HL-60 (cell line): ENCODE data around the gene ANO10.

Source experiments
- DNase-seq, 2 experiments: peaks; one replicate each; pipeline ENCODE4 v3.0.0-alpha.2; 2010 to 2020; ENCODE audit warnings: low read depth in 1 of 2, low spot score in 1 of 2
- H3K27ac ChIP-seq: fragments of 250-450 bp; sonication (Bioruptor Pico); replicated peaks from 2 replicates; pipeline ENCODE4 v1.5.1; 2020; ENCODE audit warnings: mild to moderate bottlenecking, moderate library complexity
- H3K27me3 ChIP-seq: fragments of 250-450 bp; sonication (Bioruptor Pico); 2 replicates; pipeline ENCODE4 v1.5.1; 2021; ENCODE audit warnings: mild to moderate bottlenecking, moderate library complexity; ENCODE audit not compliant: insufficient read depth, poor library complexity, severe bottlenecking
- H3K4me3 ChIP-seq: replicated peaks from 2 replicates; pipeline ENCODE4 v1.5.1; 2011; ENCODE audit warnings: mild to moderate bottlenecking, control low read depth, low read length; ENCODE audit not compliant: insufficient read depth
- GABPA ChIP-seq: IDR thresholded peaks from 2 replicates; pipeline ENCODE4 v1.6.1; 2012; ENCODE audit warnings: low read depth
- POLR2AphosphoS5 ChIP-seq: IDR thresholded peaks from 2 replicates; pipeline ENCODE4 v1.6.1; 2012; ENCODE audit warnings: low read depth
- SPI1 ChIP-seq: IDR thresholded peaks from 2 replicates; pipeline ENCODE4 v1.6.1; 2012; ENCODE audit warnings: low read depth, mild to moderate bottlenecking, borderline replicate concordance
- TF ChIP-seq, protein P1 (sequence below): IDR thresholded peaks from one replicate; pipeline ENCODE4 v1.5.1; 2011; ENCODE audit warnings: low read length, control low read depth, inconsistent platforms; ENCODE audit not compliant: insufficient read depth
- TF ChIP-seq, protein P2 (sequence below): IDR thresholded peaks from 2 replicates; pipeline ENCODE4 v1.6.1; 2012; ENCODE audit warnings: low read depth; ENCODE audit not compliant: insufficient replicate concordance

ANO10 gene

DNA sequence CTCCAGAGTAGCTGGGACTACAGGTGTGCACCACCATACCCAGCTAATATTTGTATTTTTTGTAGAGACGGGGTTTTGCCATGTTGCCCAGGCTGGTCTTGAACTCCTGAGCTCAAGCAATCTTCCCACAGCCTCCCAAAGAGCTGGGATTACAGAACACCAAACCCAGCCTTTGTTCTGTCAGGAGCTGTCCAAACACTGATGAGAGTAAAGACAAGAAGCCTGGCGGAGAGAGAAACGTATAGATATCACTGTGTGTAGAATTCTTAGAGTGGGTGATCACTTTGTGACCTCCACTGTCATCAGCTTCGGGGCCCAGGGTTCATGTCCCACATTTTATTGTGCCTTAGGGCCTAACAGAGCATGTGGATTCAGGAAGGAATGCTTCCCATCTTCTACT lies 176.0 kb downstream of the ANO10 start:
- TF ChIP-seq SPI1 = no peak
- TF ChIP-seq GABPA = no peak
- TF ChIP-seq, protein P1, sequence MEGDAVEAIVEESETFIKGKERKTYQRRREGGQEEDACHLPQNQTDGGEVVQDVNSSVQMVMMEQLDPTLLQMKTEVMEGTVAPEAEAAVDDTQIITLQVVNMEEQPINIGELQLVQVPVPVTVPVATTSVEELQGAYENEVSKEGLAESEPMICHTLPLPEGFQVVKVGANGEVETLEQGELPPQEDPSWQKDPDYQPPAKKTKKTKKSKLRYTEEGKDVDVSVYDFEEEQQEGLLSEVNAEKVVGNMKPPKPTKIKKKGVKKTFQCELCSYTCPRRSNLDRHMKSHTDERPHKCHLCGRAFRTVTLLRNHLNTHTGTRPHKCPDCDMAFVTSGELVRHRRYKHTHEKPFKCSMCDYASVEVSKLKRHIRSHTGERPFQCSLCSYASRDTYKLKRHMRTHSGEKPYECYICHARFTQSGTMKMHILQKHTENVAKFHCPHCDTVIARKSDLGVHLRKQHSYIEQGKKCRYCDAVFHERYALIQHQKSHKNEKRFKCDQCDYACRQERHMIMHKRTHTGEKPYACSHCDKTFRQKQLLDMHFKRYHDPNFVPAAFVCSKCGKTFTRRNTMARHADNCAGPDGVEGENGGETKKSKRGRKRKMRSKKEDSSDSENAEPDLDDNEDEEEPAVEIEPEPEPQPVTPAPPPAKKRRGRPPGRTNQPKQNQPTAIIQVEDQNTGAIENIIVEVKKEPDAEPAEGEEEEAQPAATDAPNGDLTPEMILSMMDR = no peak
- TF ChIP-seq POLR2AphosphoS5 = no peak
- TF ChIP-seq, protein P2, sequence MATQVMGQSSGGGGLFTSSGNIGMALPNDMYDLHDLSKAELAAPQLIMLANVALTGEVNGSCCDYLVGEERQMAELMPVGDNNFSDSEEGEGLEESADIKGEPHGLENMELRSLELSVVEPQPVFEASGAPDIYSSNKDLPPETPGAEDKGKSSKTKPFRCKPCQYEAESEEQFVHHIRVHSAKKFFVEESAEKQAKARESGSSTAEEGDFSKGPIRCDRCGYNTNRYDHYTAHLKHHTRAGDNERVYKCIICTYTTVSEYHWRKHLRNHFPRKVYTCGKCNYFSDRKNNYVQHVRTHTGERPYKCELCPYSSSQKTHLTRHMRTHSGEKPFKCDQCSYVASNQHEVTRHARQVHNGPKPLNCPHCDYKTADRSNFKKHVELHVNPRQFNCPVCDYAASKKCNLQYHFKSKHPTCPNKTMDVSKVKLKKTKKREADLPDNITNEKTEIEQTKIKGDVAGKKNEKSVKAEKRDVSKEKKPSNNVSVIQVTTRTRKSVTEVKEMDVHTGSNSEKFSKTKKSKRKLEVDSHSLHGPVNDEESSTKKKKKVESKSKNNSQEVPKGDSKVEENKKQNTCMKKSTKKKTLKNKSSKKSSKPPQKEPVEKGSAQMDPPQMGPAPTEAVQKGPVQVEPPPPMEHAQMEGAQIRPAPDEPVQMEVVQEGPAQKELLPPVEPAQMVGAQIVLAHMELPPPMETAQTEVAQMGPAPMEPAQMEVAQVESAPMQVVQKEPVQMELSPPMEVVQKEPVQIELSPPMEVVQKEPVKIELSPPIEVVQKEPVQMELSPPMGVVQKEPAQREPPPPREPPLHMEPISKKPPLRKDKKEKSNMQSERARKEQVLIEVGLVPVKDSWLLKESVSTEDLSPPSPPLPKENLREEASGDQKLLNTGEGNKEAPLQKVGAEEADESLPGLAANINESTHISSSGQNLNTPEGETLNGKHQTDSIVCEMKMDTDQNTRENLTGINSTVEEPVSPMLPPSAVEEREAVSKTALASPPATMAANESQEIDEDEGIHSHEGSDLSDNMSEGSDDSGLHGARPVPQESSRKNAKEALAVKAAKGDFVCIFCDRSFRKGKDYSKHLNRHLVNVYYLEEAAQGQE = peak; percentile 56
- no peak overlapping the region for H3K4me3 ChIP-seq

DNA sequence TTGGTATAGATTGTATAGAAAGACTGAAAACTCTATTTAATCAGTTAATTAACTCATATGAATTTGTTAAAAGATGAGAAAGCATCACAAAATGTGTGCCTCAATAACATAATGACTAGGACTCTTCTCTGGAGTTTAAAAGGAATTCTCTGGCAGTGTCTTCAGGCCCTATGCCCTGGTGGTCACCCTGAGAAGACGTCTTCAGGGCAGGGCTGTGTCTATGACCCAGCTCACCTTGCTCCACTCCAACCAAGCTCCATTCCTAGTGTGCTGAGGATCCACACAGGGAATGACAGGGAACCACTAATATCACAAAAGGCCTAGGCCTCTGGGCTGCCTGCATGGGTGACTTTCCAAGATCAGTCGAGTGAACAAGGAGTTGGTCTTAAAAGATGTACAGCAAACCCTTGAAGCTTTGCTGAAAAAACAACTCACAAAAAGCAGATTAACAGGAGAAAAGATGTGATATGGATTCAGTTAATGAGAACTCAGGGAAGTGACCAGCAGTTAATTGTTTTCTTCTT lies 178.9 kb downstream of the ANO10 start:
- TF ChIP-seq SPI1 (no peak), GABPA (no peak), POLR2AphosphoS5 (no peak)
- TF ChIP-seq, protein P2 = no peak
- TF ChIP-seq, protein P1 = no peak
- DNase-seq = no peak

More for the DNA sequence above, 176.0 kb downstream of the ANO10 start:
- no peaks in the 10 kb centered on the region for H3K27me3 ChIP-seq
- H3K27ac ChIP-seq = no peak overlapping the region
- DNase-seq = no peak

DNA sequence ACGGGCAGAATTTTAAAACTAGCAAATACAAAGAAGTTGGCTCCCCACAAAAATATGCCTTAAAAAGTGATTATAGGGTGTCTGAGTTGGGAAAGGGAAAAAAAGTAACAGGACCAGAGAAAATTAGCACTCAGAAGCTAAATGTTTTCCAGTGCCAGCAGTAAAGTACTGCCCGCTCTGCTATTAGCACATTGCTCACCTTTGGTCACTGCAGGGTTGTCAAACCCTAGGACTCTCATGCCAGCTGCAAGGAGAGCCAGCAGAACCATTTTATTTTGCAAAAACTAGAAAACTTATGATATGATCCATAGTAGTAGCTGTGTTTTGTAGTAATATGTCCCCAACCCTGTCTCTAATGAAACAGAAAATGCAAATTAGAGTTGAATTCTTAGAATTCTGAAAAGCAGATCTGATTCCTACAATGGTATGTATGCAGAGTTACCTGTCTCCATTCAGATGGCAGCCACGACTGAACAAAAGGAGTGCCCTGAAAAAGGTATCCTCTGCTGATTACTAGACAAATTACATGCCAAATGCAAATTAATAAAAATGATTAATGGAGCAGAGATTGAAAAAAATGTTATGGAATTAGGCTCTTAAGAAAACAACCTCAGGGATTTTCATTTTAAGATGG lies 185.2 kb downstream of the ANO10 start:
- H3K4me3 ChIP-seq = no peak overlapping the region
- DNase-seq = no peak
- TF ChIP-seq GABPA (no peak), POLR2AphosphoS5 (no peak), SPI1 (no peak)
- TF ChIP-seq, protein P2 = no peak
- TF ChIP-seq, protein P1 = no peak
- no peak overlapping the region for H3K27ac ChIP-seq
- H3K27me3 ChIP-seq = no peaks in the 10 kb centered on the region

More for the DNA sequence above, 178.9 kb downstream of the ANO10 start:
- H3K27ac ChIP-seq = no peak overlapping the region
- H3K27me3 ChIP-seq = no peaks in the 10 kb centered on the region
- H3K4me3 ChIP-seq = no peak overlapping the region
